ENCODE data around the gene SERPINA1.

SERPINA1 gene

DNA sequence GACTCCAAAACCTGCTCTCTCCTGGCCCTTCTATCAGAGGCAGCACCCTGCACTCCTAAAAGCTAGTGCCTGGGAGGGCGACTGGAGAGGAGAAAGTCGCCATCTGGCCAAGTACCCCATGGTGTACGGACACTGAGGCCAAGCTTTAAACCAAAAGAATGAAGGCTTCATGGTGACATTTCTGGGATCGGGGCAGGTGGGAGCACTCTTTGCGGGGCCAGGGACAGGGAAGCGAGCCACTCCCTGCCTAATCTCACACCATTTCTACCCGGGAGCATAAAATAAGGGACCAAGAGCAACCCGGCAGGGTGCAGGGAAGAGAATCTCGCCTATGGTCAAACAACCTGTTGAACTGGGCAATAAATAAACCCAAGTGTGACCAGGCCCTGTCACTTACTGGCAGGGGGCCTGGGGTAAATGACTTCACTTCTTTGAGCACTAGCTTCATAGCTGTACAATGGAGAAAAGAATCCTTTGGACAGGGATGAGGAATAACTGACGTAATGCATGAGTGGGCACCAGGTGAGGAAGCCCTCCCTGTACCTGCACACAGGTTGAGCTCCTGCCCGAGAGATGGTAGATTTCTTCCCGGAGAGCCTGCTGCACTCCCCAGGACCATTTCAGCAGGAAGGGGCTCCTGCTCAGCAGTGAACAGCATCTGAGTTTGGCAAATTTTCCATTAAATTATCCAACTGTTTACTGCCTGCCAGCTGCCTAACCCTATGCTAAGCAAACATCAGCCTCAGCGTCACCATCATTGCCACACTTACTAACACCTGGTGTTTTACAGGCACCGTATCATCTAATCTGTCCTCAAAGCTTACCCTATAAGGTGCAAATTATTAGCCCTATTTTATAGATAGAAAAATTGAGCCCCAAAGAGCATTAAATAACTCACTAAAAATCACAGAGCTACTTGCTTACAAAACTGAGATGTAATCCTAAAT lies 2.0 kb downstream of the SERPINA1 start:
- H3K27ac ChIP-seq: no peak overlapping the region
- TF ChIP-seq ZFX (IDR thresholded peaks at IDR 0.05; ENCODE audit: borderline replicate concordance): no peak
- TF ChIP-seq, protein P1, sequence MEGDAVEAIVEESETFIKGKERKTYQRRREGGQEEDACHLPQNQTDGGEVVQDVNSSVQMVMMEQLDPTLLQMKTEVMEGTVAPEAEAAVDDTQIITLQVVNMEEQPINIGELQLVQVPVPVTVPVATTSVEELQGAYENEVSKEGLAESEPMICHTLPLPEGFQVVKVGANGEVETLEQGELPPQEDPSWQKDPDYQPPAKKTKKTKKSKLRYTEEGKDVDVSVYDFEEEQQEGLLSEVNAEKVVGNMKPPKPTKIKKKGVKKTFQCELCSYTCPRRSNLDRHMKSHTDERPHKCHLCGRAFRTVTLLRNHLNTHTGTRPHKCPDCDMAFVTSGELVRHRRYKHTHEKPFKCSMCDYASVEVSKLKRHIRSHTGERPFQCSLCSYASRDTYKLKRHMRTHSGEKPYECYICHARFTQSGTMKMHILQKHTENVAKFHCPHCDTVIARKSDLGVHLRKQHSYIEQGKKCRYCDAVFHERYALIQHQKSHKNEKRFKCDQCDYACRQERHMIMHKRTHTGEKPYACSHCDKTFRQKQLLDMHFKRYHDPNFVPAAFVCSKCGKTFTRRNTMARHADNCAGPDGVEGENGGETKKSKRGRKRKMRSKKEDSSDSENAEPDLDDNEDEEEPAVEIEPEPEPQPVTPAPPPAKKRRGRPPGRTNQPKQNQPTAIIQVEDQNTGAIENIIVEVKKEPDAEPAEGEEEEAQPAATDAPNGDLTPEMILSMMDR (IDR thresholded peaks at IDR 0.05): no peak

DNA sequence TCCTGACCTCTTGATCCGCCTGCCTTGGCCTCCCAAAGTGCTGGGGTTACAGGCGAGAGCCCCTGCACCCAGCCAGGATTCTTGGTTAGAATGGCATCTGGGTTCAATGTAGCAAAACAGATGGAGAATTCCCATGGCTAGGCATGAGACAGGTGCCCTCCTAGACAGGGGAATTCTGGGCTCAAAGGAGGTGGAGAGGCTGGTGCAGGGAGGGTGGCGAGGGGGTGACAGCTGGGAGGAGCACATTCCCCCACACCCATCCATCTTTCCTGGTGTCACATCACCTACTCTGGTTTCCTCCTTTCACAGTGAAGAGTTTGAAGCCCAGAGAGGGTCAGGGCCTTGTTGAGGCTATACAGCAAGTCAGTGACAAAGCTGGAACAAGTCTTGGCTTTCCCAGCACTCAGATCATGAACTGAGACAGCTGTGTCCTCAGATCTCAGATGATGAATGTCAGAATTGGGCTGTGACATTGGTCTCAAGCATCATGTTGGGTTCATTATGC lies 2.8 kb downstream of the SERPINA1 start:
- no peak for TF ChIP-seq ZFX (IDR thresholded peaks at IDR 0.05; ENCODE audit: borderline replicate concordance)
- H3K27ac ChIP-seq: no peak overlapping the region

DNA sequence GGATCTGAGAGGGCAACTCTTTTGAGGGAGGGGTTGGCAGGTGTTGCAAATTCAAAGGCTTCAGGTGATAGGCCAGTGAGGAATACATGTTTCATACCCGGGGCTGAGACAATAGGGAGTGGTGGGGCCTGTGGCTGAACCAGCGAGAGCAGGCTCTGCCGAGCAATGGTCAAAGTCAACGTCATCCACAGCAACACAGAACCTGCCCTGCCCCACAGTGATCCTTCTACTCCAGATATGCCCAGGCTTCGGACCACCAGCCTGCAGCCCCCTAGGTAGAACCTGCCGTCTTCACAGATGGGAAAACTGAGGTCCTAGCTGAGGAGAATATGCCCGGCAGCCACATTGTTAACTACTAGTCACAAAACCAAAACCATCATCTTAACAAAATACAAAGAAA lies 4.1 kb downstream of the SERPINA1 start:
- H3K27ac ChIP-seq: no peak overlapping the region
- TF ChIP-seq, protein P1 (IDR thresholded peaks at IDR 0.05): no peak
- TF ChIP-seq ZFX (IDR thresholded peaks at IDR 0.05; ENCODE audit: borderline replicate concordance): no peak

DNA sequence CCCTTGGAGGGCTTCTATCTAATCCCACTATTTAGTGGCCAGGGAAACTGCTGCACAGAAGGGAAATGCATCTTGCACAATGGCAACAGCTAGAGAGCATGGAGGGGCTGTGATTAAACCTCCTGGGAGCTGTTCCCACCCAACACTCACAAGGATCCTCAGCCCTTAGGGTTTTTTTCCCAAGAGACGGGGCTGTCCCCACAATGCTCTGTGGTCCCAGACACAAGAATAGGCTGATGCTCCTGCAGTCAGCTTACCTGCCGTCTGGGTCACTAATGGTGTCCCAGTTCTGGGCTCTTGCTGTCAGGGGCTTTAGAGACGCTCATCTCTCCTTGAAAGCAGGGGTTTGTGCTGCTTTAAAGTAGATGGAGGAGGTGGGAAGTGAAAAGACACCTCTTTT lies 4.6 kb downstream of the SERPINA1 start:
- H3K27ac ChIP-seq: no peak overlapping the region
- TF ChIP-seq ZFX (IDR thresholded peaks at IDR 0.05; ENCODE audit: borderline replicate concordance): no peak
- TF ChIP-seq, protein P1 (IDR thresholded peaks at IDR 0.05): no peak

DNA sequence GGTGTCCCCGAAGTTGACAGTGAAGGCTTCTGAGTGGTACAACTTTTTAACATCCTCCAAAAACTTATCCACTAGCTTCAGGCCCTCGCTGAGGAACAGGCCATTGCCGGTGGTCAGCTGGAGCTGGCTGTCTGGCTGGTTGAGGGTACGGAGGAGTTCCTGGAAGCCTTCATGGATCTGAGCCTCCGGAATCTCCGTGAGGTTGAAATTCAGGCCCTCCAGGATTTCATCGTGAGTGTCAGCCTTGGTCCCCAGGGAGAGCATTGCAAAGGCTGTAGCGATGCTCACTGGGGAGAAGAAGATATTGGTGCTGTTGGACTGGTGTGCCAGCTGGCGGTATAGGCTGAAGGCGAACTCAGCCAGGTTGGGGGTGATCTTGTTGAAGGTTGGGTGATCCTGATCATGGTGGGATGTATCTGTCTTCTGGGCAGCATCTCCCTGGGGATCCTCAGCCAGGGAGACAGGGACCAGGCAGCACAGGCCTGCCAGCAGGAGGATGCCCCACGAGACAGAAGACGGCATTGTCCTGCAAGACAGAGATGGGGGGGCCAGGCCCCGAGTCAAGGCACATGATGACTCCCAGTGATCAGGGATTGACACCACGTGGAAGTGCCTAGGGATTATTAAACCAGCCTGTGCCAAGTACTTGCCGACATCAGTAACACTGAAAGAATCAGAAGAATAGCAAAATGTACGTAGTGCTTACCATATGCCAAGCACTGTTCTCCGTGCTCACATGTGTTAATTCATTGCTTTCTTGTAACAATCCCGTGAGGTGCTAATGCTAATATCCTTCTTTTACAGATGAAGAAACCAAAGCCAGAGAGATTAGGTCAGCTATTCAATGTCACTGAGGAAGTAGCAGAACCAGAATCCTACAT lies 5.4 kb downstream of the SERPINA1 start:
- no peak overlapping the region for H3K27ac ChIP-seq
- TF ChIP-seq ZFX (IDR thresholded peaks at IDR 0.05; ENCODE audit: borderline replicate concordance): no peak
- TF ChIP-seq, protein P1 (IDR thresholded peaks at IDR 0.05): no peak

DNA sequence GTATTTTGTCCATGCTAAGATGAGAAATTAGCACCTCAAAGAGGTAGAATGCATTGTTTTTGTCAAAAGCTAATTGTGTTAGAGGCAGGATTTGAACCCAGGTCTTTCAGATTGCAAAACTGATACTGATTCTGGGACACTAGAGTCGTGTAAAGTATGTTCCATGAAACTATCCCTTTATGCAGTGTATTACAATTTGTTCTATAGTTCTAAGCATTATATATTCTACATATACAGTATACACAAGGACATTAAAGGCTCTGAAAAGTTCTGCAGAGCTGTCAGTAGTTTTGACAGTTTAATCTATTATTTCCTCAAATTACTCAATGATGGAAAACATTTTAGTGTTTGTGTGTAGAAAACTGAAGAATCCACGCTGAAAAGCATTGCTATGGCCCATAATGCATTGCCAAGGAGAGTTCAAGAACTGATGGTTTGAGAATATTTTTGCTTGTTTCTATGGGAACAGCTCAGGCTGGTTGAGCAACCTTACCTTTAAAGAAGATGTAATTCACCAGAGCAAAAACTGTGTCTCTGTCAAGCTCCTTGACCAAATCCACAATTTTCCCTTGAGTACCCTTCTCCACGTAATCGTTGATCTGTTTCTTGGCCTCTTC lies 6.2 kb downstream of the SERPINA1 start:
- TF ChIP-seq, protein P1 (IDR thresholded peaks at IDR 0.05): no peak
- no peak for TF ChIP-seq ZFX (IDR thresholded peaks at IDR 0.05; ENCODE audit: borderline replicate concordance)

More for the DNA sequence above, 6.2 kb downstream of the SERPINA1 start:
- H3K27ac ChIP-seq: no peak overlapping the region
